Glomerular endothelial cell (primary cell): ENCODE results near the gene OR52I2. TPM values are rescaled to one million over a fixed set of nuclear protein-coding genes. Genes with fewer than 3 reads are reported as not detected.

ENCODE experiments used
- DNase-seq: peaks from one replicate; pipeline ENCODE4 v3.0.0-alpha.2; 2011; ENCODE audit warnings: low read depth, low spot score; ENCODE audit errors: extremely low read depth
- total RNA-seq: library from RNA; depleted of rRNA; stranded (reverse); fragments of >200 nt; gene quantifications from 2 replicates; pipeline ENCODE4 v1.2.3, GENCODE V29; 2015

The OR52I2 gene
- not detected in 2 replicates for total RNA-seq

DNA sequence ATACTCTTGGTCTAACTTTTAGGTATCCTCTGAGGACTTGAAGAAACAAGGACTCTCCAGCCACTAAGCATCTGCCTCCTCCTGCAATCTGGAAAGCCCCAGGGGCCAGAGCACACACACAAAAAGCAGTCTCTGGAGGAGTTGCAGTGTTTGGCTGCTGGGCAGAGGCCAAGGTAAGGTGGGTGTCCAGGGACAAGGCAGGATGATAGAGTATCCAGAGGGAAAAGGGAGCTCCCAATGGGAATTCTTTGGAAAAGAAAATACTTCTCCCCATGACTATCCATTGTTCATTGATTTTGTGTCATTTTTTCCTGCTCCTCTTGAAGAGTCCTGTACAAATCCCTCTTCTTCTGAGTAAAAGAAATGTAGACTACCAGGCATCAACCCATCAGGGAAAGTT lies at the start of gene OR52I2:
Gene OR52I2 (plus strand): TSS at position 301 of the 400 bp plus-strand sequence.
- DNase-seq = no peak

DNA sequence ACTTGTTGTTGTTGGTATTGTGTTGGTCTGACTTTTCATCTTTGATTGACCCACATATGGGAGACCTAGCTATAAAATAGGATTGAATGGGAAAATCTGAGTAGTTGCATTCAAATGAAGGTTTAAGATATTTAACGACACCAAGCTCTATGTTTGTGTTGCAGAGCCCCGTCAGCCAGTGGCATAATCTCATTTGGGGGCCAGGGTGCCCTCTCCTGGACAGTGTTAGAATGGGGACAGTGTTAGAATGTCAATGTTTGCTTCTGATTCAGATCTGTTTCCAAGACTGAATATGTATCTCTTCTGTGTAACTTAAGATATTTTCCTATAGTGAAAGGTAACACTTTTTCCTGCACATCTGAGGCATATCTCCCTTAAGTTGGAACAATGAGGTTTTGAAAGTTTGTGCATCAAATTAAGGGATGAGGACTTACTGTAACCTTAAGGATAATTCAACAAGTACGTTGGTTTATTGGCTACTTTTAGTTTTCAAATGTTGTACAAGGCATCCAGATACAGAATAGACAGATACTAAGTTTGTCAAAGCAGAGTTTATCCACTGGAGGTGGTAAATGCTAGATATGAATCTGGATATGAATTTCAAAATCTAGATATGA lies 41.8 kb upstream of the OR52I2 start:
- peak; percentile 20 for DNase-seq

DNA sequence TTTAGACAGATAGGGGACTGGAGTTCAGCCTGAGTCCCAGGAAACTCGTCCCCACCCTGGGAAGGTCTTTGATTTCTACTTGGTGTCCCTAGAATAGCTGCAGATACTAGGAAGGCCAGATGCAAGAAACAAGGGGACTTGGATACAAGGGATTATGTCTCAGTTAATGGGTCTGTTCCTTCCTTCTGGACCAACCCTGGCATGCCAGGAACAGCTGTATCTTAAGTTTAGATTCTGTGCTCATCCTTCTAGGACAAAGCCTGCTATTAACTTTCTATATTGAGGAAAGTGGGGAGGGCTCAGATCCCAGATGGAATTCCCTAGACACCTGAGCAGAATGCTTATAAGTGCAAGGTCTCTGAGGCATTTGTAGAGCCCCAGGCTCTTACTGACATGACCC lies 40.5 kb upstream of the OR52I2 start:
- no peak for DNase-seq

DNA sequence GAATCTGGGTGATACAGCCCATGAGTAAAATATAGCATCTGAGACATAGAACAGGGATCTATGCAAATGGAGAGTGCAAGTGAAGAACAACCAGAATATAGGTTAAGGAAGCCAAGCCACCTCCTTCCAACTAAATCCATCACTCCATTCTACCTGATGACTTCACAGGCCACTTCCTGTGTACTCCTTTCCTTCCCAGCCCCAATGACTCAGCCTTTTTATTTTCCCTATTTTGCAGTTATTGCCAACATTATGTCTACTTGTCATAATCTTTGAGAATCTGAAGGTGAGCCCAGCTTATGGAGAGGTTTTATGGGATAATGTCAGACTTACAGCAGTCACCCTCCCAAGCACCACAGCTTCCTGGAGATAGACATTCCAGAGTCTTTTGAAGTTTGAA lies 38.0 kb upstream of the OR52I2 start:
- no peak for DNase-seq

DNA sequence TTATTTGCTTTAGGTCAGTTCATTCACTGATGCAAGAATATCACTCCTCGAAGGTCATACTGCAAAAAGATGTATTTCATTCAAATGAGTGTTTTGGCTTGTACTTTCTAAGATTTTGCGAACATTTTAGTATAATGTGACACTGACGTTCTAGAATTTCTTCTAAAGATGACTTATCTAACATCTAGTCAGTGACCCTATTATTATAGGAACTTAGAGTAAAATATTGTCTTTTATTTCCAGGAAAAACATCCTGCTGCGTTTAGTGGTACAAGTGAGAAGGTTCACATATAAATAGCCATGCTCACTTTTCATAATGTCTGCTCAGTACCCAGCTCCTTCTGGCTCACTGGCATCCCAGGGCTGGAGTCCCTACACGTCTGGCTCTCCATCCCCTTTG lies 36.7 kb upstream of the OR52I2 start, which contains the start of gene OR52M1:
Gene OR52M1 (plus strand): TSS at position 301 of the 400 bp plus-strand sequence. CDS start 0 bp downstream, at position 301.
- DNase-seq = no peak

DNA sequence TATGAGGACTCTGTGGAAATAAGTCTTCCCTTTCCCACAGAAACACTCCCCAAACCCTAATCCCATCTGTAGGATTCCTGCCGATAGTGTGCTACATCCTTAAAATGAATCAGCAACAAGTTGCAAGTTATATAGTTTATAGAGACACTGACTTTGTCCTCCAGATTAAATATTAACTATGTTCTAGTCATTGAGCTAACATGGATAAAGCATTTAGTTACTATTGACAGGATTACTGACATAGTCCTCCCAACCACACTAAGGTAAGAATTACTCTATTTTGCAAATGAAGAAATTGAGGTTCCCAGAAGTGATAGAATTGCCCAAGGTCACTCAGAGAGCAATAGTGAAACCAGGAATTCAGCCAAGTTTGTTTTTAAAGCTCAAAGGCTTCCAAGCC lies 34.7 kb upstream of the OR52I2 start:
- no peak for DNase-seq

DNA sequence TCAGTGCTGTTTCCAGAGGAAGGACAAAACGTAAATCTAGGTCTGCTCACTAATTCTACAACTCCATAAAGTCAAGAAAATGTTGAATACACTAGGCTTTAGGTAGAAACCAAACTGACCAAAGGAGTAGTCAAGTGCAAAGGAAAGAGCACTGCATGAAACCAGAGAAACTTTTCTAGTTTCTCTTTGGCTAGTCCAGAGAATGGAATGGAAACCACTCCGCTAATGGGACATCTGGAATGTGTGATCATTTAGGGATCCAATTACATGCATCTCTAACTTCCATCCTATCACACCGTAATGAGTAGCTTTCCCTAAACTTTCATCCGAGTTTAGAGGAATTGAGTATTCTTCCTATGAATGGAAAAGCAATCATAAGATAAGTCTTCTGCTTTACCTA lies 34.1 kb upstream of the OR52I2 start:
- no peak for DNase-seq

DNA sequence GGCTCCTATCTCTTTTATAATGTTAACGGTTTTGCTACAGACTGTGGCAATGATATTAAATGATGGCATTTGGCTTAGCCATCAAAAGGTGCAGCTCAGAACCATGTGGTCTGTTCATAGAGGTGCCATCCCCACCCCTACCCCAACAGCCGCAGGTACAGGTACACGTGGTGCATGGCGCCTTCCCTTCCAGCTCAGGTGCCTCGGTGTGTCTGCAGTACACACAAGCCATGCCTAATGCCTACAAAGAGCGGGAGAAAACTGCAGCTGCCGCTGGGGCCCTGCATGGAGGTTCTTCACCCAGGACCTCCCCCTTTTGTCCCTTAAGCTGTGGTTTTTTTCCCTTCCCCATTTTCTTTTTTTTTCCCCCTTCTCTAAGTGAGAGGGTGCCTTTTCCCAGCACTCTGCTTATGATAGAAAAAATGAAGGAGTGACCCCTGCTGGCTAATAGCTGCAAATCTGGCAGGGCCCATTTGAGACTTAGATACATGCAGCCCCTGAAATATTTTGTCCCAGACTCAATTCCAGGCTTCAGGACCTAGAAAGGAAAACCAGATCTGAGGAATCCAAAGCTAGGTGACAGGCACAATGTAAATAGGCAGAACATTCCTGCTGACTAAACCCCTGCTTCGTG lies 30.1 kb upstream of the OR52I2 start:
- DNase-seq = no peak

DNA sequence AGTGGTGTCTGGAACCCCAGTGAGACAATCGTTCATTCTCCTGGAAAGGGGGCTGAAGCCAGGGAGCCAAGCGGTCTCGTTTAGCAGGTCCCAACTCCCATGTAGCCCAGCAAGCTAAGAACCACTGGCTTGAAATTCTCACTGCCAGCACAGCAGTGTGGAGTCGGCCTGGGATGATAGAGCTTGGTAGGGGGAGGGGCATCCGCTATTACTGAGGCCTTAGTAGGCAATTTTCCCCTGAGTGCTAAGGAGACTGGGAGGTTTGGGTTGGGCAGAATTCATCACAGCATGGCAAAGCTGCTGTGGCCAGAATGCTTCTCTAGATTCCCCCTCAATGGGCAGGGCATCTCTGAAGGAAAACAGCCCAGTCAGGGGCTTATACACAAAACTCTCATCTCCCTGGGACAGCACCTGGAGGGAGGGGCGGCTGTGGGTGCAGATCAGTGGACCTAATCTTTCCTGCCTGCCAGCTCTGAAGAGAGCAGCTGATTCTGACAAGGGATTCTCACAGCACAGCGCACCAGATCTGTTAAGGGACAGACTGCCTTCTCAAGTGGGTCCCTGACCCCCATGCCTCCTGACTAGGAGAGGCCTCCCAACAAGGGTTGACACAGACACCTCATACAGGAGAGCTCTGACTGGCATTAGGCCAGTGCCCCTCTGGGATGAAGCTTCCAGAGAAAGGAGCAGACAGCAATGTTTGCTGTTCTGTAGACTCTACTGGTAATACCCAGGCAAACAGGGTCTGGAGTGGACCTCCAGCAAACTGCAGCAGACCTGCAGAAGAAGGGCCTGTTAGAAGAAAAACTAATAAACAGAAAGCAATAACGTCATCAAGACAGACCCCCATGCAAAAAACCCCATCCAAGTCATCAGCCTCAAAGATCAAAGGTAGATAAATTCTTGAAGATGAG lies 21.8 kb upstream of the OR52I2 start:
- no peak for DNase-seq

DNA sequence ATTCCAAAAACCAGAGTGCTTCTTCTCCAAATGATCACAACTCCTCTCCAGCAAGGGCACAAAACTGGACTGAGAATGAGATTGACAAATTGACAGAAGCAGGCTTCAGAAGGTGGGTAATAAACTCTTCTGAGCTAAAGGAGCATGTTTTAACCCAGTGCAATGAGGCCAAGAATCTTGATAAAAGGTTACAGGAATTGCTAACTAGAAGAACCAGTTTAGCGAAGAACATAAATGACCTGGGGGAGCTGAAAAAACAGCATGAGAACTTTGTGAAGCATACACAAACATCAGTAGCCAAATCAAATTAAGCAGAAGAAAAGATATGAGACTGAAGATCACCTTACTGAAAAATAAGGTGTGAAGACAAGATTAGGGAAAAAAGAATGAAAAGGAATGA lies 21.1 kb upstream of the OR52I2 start:
- no peak for DNase-seq

DNA sequence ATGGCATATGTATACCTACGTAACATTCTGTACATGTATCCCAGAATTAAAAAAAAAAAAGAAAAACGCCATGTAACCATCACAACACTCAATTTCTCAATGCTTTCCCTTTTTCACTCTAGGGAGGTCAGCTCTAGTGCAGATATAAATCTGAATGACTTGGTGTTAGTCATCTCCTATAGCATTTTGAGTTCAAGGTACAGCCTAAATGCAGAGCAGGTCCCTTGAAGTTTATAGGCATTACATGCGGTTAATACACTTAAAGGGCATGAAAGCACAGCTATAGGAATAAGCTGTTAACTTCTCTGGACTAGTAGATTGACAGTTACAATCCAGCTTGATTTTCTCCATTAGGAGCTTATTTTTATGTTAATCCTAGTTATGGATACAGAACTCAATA lies 16.2 kb upstream of the OR52I2 start:
- DNase-seq = no peak

DNA sequence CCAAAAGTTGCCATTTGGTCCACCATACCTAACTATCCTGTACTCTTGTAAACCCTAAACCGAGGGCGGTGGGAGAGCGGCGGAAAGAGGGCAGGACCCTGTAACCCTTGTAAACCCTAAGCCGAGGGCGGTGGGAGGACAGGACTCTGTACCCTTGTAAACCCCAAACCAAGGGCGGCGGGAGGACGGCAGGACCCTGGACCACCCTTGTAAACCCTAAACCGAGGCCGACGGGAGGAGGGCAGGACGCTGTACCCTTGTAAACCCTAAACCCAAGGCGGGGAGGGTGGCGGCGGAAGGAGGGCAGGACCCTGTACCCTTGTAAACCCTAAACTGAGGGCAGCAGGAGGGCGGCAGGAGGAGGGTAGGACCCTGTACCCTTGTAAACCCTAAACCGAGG lies 12.5 kb upstream of the OR52I2 start:
- DNase-seq = no peak

DNA sequence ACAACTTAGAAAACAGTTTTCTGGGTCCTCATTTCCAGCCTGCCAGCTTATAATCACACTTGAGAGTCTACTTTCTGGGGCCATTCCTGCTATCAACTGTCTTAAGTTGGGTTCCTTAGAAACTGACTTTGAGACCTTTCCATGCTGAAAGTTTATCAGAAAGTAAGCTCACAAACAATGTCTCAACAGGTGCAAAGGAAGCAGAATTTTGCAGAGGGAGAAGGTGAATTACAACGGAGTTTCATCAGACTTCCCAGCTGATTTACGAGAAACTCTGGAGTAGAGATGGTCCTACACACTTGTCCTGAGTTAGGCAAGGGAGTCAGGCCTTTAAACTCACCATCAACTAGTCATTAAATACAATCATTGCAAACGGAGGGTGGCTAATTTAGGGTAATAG lies 4.7 kb upstream of the OR52I2 start:
- DNase-seq = no peak

DNA sequence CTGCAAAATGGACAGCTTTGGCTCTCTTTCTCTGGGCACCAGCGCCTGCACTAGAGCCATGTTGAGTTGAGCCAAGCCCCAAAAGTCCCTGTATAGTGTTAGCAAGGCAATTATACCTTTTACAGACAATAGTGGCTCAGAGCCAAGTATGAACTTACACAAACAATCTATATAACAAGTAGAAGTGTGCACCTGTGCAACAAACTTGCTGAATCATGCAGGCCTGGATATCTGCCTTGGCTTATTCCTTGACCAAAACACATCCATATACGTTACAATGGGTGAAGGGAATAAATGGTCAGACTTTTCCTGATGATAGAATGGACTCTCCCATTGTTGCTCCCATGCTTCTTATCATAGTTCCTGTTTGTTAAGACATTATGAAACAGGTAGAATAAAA lies 3.8 kb upstream of the OR52I2 start:
- DNase-seq = no peak

DNA sequence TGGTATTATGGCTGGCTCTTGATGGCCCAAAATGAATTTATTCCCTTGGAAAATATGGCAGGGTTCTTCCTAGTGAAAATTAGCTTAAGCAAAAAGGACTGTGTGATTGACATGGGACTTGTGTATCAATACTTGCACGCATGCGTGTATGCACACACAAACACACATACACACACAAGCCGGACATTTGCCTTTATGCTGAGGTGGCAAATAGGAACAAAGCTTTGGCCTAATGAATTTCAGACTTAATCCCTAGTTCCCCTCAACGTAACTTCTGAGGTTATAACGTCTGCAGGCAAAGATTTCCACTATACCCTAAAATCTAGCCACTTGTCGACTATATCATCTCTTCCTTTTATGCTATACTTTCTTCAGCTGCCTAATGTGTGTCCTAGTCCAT lies 2.9 kb upstream of the OR52I2 start:
- DNase-seq = no peak

DNA sequence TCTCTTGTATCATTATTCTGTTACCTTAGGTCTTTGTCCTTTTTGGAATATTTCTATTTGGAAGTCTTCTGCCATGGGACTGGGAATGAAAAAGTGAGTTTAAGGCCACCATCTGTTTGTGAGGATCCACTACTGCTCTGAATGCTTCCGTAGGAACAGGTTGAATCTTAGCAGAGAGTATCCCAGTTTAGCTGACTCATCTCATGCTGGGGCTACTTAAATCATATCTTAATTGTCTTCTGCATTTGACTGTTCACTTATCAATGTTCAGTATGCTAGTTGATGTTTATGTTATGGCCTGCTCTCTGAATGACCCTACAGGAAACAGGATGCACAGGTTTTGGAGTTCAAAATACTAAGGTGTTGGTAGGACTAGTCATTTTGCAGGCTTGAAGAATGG lies 1.4 kb upstream of the OR52I2 start:
- DNase-seq = no peak

DNA sequence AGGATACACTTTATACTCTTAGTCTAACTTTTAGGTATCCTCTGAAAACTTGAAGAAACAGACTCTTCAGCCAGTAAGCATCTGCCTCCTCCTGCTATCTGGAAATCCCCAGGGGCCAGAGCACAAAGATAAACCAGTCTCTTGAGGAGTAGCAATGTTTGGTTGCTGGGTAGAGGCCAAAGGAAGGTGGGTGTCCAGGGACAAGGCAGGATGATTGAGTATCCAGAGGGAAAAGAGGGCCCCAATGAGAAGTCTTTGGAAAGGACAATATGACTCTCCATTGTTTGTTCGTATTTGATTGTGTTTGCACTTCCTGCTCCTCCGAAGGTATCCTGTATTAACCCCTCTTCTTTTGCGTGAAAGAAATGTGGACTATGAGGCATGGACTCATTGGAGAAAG lies 7.5 kb downstream of the OR52I2 start:
- DNase-seq = no peak

DNA sequence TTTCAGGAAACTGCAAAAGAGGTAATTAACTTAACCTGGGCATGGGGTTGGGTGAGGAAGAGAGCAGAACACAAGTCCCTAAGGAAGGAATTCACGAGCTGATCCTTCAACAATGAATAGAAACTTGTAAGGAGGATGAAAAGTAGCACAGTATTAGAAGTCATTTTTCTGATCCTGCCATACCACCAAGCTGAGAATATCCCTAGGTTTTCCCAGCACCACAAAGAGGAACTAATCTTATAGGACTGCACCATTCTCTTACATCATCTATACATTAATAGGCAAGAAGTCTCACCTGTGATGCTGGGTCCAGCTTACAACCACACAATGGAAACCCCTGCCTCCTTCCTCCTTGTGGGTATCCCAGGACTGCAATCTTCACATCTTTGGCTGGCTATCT lies 12.2 kb downstream of the OR52I2 start, which contains the start of gene OR52I1:
Gene OR52I1 (plus strand): TSS at position 301 of the 400 bp plus-strand sequence. CDS start 0 bp downstream, at position 301.
- DNase-seq = no peak

DNA sequence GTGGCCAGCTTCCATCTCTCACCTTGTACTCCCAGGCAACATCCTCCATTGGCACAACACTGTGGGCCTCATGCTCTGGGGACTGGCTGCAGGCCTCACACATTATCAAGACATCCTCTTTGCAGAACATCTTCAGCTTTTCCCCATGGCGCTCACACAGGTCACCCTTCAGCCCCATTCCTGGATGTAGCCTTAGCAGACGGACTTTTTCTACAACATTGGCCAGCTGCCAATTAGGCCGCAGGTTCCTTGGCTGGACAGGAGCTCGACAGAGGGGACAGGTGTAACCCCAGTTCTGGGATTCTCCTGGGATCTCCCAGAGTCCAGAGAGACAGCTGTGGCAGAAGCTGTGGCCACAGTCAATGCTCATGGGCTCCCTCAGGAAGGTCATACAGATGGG lies 23.5 kb downstream of the OR52I2 start:
- no peak for DNase-seq

DNA sequence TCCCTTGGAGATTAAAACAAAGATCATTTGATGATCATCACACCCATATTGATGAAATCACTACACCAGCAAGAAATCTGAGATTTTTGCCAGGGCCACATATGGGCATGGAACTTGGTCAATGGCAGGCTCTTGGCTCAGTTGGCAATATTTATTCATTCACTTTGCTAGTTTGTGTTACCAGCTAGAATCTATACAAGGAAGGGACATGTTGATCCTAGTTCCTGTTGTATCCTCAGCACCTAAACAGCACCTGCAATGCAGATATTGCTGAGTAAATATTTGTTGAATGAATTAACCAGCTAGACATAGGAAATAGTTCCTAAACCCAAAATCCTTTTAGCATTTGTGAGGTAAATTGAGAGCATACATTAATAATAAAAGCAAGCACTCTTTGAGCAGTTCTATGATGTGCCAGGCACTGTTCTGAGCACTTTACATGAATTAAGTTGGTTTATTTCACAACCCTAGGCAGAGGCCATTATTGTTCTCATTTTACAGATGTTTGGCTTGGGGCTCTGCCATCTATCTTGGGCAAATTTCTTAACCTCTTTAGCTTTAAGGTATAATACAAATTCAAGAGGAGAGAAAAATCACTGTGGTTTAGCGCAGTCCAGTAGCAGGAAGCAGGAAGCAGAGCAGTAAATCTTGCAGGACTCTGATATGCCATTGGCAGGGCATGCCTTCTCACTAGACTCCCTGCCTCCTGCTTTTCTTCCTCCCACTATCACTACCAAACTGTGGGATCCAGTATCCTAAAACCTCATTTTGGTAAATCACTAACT lies 24.9 kb downstream of the OR52I2 start:
- DNase-seq = no peak

DNA sequence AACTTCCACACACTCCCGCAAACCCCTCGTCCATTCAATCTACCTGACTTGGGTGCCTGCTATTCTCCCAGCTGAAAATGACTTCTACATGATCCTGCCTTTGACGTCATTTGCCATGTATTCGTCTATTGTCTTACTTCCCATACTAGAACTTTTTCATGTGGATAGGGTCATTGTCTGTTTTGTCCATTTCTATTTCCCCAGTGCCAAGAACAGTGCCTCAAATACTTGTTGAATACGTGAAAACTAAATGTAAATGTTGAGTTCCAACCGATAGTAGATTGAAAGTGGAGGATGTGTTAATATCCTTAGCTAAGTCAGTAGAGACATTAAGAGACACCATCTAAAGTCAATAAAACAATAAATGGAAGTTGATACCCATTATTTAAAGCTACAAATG lies 25.6 kb downstream of the OR52I2 start:
- DNase-seq = no peak
